Measurements from ENCODE around the gene ULBP1. TPM values are rescaled to one million over a fixed set of nuclear protein-coding genes. Genes with fewer than 3 reads are reported as not detected.
"Not testable (repeated sequence)": the region's sequence is repeated elsewhere in the genome, so short reads cannot be mapped to it uniquely, and the experiment has no call there.

Gene ULBP1
- total RNA-seq, 1 donor from 2014 or later, result 2.0 TPM

DNA sequence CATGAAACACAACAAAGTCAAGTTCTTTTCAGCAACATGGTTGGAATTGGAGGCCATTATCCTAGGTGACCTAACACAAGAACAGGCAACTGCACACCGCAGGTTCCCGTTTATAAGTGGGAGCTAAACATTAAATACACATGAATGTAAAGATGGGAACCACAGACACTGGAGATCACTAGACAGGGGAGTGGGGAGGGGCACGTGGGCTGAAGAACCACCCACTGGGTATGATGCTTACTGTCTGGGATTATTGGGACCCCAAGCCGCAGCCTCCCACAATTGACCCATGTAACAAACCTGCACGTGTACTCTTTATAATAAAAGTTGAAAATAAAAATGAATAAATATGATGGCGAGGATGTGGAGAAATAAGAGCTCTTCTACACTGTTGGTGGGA lies 32.2 kb upstream of the ULBP1 start:
- intact Hi-C loops (cut with micrococcal nuclease), result loop anchor here (10.0 kb wide), 2 partner anchors 223 to 1453 kb away; no protein-coding TSS in a partner anchor

DNA sequence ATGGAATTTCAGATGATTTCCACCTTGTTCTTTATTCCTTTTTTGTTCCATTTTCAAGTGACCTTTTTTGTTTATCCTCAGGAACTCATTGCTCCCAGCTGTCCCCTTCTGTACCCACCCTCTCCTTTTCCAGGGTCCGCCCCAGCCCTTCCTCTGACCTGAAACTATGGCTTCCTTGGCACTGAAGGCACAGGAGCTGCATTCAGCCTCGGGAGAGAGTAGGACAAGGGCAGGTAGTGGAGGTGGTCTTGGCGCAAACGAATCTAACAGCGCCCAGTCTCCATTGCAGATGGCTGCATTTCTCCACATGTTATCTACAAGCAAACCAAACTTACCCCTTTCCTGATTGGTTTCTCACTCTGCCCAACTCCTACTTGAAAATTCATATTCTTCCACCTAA lies 30.7 kb upstream of the ULBP1 start:
- intact Hi-C loops (cut with micrococcal nuclease), result loop anchor here (10.0 kb wide), 2 partner anchors 222 to 1452 kb away; no protein-coding TSS in a partner anchor

DNA sequence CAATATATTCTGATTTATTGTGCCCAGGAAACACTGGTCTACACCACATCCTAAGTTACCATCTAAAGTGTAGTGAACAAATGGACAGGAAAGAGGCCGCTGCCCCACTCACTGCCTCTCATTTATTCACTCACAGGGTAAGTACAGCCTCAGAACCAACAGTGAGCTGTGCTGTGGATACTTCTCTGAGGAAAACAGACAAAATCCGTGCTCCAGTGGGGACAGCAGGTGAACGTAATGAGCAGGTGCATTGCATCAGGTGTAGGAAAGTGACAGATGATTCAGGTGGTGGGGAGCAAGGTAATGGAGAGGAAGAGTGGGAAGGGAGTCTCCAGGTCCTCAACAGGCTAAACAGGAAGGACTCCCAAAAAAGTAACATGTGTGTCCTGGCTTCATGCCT lies 30.3 kb upstream of the ULBP1 start:
- intact Hi-C loops (cut with micrococcal nuclease), result loop anchor here (10.0 kb wide), 2 partner anchors 221 to 1451 kb away; no protein-coding TSS in a partner anchor

DNA sequence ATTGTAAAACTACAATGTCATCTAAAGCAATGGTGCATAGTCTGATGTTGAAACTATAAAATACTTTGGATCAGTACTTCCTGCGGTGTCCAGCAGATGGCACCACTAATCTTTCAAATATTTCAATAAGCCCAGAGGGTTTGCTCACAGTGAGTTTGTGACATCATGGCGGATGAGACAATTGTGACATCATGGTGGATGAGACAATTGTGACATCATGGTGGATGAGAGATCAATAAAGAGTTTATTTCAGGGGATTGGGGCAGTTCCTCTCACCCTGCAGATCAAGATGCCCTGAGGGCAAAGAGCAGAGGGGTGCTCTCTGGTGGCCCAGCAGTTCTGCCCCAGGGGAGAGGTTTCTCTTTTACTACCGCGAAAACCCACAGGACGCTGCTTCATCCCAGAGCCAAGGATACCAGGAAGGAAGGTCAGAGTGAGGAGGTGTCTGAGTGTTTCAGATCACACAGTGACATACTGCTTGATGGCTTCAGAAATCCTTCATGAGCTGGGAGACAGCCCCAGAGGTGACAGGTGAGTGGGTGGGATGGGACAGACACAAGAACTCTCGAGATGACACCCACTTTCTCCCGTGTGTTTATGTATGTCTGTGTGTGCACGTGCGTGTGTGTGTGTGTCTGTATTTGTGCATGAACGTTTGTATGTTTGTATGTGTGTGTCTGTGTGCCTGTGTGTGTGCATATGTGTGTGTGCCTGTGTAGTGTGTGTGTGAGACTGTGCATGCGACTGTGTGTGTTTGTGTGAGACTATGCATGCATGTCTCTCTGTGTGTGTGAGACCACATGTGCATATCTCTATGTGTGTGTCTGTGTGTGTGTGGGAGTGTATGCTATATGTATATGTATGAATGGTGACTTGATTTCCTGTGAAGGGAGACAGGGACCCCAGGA lies 29.2 kb upstream of the ULBP1 start:
- intact Hi-C loops (cut with micrococcal nuclease), result loop anchor here (1.0 to 10.0 kb wide), 9 partner anchors 71 to 1450 kb away; partner anchors contain the start of genes LATS1, NUP43, PCMT1 and ULBP3

DNA sequence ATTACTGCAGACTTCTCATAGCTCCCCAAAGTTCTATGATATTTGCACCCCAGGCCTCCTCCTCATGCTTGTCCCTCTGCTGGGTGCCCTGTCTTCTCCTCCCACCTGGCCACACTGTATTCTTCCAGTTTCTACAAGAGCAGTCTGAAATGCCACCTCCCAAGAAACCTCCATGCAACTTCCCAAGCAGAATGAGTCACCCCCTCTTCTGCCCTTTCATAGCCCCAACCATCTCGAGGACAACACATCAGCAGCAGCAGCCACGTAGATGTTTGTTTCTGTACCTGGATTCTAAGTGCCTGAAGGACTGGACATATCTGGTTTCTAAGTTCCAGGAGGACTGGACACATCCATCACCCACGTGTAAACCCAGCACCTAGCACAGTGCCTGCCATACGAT lies 28.5 kb upstream of the ULBP1 start:
- intact Hi-C loops (cut with micrococcal nuclease), result loop anchor here (2.0 to 10.0 kb wide), 4 partner anchors 188 to 1450 kb away; partner anchors contain the start of genes LATS1, NUP43 and PCMT1

DNA sequence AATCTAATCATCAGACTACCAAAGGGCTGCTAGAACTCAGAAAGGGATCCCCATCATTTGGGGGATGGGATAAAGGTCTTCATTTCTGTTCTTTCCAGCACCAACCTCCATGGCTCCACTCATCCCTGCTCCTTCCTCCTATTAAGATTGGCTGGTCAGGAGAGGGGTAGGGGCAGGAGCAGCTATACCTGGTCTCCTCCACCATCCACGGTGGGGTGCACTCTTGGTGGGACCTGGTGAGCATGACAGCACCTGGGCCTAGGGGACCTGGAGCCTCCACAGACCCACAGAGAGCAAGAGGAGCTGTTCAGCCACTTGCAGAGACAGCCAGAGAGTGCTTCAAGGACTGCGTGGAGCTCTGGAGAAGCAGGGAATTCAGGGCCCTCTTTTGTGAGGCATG lies 28.1 kb upstream of the ULBP1 start:
- intact Hi-C loops (cut with micrococcal nuclease), result loop anchor here (1.0 to 10.0 kb wide), 5 partner anchors 12 to 1449 kb away; partner anchors contain the start of genes LATS1, NUP43, PCMT1 and RAET1G

DNA sequence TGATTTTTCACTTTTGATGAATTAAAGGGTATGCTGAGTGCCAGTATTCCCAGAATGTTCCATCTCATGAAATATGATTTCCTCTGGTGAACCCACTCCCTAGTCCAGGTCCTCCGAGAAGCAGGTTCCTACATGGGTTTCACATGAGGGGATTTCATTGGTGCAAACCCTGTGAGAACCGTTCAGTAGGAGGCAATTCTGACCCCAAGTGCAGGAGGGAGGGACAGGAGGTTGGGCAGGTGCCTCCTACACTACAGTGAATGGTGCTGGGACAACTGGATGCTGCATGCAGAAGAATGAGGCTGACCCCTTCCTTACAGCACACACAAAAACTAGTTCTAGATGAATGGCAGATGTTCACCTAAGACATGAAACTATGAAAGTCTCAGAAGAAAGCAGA lies 27.0 kb upstream of the ULBP1 start:
- intact Hi-C loops (cut with micrococcal nuclease), result loop anchor here (1.0 to 10.0 kb wide), 4 partner anchors 13 to 1448 kb away; partner anchors contain the start of genes NUP43, PCMT1 and RAET1G

DNA sequence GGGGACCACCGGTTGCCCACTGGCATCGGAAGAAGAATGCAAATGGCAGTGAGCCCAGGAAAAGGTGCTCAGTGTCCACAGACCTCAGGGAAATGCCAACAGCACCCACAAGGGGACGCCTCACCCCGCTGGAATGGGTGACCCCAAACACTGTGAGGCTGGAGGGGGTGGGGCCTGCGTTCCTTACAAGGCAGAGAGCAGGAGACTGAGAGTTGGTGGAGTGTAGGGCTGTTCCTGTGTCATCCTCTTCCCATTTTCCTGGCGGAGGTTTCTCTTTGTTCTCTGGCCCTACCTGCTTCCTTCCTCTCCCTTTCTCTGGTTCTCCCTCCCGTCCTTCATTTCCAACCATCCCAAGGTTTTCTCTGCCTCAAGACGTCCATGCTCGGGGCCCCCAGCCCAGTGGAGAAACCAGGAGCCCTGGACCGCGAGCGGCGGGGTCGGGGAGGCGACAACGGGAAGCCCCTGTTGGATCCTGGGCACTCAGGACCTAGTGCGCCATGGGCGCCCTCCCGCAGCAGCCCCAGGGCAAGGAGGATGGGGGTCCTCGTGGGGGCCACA lies 25.7 kb upstream of the ULBP1 start:
- intact Hi-C loops (cut with micrococcal nuclease), result loop anchor here (5.0 to 10.0 kb wide), 3 partner anchors 191 to 1447 kb away; partner anchors contain the start of genes NUP43 and PCMT1

DNA sequence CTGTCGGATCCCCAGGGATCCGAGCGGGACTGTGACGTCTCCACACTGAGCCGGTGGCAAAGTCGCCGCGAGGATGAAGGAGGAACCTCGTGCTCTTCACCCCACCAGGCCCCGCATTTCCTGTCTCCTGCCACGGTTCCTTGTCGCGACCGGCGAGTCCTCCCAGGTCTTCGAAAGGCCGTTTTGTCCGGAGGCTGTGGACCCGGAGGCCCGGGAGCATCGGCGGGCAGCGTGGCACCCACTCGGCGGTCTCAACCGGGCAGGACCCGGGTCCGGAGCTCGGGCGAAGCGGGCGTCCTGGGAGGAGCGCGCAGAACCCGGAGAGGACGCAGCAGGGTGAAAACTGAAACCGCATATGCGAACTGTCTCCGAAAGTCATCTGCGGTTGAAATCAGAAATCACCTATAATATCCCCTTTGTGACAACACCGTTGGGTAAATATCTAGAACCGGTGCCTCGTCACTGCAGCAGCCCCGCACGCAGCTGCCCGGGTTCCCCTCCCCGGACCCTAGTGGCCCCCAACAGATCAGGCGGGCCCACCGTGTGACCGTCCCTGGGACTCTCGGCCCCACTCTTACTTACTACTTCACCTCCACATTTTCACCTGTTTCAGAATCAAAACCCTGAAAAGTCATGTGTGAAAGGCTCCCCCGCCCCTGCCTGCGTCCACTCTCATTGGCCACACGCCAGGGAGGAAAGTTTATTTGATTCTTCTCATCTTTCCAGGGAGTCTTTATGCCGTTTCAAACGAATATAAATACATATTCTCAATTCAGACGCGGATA lies 25.0 kb upstream of the ULBP1 start:
- intact Hi-C loops (cut with micrococcal nuclease), result loop anchor here (5.0 to 10.0 kb wide), 3 partner anchors 191 to 1446 kb away; partner anchors contain the start of genes NUP43 and PCMT1

DNA sequence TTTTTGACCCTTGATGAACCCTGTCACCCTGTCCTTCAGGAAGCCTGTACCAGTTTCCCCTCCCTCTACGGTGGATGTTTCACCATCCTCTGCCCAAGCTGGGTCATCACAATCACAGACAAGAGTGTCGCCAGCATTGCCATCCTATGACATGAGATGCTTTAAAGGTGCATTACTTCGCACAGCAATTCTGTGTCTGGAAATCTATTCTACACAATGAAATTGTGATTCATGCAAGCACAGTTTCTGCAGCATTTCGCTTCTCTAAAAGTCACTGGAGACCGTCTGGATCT lies 24.4 kb upstream of the ULBP1 start:
- intact Hi-C loops (cut with micrococcal nuclease), result loop anchor here (5.0 to 10.0 kb wide), 3 partner anchors 192 to 1445 kb away; partner anchors contain the start of genes NUP43 and PCMT1

DNA sequence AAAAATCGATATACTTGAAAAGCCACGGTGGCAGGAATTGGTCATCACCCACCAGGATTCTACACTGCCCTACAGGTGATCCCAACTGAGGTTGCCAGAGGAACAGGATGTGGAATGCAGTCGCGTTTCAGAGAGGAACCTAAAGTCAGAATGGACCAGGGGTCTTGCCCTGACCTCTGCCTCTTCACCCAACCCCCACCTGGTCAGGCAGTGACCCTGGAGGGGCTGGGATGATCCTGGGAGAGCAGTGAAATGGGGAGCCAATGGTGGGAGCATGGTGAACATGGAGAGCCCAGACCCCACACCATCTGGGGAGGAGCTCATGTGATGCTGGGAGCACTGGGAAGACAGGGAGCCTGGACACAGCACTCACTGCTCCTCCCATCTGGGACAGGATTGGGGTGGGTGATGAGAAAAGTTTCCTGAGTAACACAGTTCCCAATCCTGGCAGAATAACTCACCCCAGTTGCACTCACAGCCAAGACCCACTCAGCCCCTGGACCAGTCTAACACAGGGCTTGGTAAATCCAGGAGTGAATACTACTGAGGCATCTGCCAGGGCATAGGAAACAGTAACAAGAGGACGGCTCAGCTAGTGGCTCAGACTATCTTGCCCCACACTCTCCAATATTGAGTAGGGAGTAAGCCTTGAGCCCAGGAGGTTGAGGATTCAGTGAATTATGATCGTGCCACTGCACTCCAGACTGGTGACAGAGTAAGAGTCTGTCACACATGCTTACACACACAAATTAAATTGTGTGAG lies 23.7 kb upstream of the ULBP1 start:
- intact Hi-C loops (cut with micrococcal nuclease), result loop anchor here (5.0 to 10.0 kb wide), 4 partner anchors 193 to 1445 kb away; partner anchors contain the start of genes NUP43, PCMT1 and PPIL4

DNA sequence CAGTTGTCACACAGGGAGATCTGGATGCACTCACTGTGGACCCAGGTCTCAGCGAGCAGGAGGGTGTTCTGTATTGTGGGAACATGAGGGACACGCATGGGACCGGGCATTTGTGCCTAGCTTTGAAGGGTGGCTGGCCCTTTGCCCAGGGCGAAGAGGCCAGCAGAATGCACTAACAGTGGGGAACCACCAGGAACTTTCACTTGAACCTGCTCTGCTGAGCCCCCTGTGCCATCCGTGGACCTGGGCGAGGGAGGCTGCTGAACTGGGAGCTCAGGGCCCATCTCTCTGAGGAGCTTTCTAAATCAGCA lies 23.1 kb upstream of the ULBP1 start:
- intact Hi-C loops (cut with micrococcal nuclease), result loop anchor here (5.0 kb wide), 1 partner anchor 393 kb away; the partner anchor contains the start of gene PPIL4

DNA sequence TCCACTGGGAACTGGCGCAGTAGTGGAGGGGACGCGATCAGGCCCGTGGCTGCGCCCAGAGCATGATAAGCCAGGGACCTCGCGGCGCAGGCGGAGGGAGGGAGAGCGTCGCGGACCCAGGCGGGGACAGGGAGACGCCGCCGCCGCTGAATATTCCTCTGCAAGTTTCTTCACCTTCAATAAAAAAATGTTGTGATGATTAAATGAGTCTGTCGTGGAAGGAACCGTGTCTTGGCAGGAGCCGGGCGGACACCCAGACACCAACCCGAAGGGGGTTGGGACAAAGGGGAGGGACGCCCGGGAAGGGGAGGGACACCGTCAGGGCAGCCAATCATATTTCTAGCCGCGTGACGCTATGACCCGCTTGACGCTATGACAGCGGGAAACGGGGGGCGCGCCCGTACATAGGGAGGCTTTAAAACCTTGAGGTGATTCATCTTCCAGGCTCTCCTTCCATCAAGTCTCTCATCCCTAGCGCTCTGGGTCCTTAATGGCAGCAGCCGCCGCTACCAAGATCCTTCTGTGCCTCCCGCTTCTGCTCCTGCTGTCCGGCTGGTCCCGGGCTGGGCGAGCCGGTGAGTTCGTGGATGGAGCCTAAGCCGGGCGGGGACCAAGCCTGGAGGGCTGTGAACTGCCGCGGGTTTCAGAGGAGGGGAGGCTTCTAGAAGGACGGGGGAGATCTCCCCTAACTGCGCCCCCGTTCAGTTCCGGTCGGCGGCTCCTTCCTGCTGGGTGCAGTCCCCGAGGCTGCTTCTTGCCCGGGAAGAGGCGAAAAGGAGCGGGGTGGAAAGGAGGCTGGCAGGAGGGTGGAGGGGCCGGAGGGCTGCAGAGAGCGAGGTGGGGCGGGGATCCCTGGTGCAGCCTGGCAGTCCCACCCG lies 21.9 kb upstream of the ULBP1 start, which contains the start of gene ULBP2:
Gene ULBP2 (plus strand): TSS at position 432 of the 878 bp plus-strand sequence. CDS start 59 bp downstream, at position 491.
- intact Hi-C loops (cut with micrococcal nuclease), result loop anchor here (1.0 to 5.0 kb wide), 3 partner anchors 21 to 395 kb away; partner anchors contain the start of genes PPIL4 and ULBP1

DNA sequence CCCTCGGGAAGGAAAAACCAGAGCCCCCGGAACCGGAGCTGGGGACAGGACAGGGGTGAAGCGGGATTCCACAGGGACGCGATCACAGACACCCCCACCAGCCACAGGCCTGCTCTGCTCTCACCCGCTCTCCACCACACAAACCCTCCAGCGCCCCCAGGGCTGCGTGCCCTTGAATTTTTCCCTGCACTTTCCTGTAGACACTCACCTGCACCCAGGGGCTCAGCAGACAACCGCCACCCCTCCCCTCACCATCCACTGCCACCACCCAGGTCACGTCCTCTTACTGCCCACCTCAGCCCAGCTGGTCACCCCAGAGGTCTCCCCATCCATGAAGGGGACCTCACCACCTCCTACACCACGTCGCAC lies 21.3 kb upstream of the ULBP1 start:
- intact Hi-C loops (cut with micrococcal nuclease), result loop anchor here (5.0 kb wide), 1 partner anchor 395 kb away; the partner anchor contains the start of gene PPIL4

DNA sequence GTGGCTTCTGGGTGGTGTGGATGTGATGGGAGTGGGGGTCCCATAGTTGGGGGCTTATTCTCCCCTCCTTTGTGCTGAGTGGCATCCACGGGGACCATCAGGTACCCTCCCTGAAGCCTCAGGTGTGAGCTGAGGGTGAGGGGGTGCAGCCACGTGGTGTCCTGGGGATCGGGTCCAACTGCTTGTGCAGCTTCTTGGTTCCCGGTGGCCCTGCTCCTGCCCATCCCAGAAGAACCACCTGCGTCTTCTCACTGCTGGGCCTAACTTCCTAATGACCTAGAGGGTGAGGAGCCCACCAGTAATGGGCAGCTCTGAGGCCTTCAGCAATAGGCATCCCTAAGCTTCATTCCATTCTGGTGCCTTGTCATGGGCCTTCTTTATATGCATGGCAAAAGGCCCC lies 20.4 kb upstream of the ULBP1 start:
- intact Hi-C loops (cut with micrococcal nuclease), result loop anchor here (5.0 kb wide), 1 partner anchor 396 kb away; the partner anchor contains the start of gene PPIL4

DNA sequence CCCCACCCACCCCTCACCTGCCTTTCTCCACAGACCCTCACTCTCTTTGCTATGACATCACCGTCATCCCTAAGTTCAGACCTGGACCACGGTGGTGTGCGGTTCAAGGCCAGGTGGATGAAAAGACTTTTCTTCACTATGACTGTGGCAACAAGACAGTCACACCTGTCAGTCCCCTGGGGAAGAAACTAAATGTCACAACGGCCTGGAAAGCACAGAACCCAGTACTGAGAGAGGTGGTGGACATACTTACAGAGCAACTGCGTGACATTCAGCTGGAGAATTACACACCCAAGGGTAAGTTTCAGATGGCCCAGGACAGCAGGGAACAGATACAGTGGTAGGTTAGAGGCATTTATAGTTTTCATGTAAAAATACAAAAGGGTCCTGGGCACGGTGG lies 18.5 kb upstream of the ULBP1 start:
- intact Hi-C loops (cut with micrococcal nuclease), result not testable (repeated sequence)

DNA sequence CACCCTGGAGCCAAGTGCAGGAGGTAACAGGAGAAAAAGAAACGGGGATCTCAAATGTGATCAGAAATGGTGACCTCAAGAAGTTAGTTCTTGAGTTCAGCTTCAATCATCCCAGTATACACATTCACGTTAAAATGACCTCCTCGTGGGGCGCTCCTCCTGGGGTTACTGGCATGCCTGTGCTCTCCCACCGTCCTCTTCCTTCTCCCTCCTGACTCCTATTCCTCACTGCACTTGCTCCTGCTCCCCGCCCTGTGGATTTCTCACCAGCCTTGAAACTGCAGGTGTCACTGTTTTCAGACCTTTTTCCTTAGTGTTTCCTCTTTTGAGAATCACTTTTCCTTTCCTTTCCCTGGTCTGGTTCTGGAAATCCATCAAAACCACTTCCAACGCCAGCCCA lies 17.1 kb upstream of the ULBP1 start:
- intact Hi-C loops (cut with micrococcal nuclease), result not testable (repeated sequence)

DNA sequence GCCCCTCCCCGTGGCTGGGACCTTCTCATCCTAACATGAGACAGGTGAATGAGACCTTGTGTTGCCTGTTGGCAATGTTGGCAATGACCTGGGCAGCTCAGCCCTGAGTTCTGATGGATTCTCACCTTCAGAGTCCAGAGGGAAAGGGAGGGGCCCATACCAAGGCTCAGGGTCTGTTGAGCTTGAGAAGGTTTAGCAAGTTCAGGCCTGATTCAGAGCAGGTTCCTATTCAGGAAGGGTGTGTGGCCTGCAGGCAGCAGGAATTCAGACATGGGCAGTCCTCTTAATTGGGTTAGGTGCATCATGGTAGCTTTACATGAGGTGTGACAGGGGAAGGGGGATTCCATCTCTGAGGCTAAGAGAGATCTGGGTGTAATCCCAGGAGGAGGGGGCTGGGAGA lies 16.2 kb upstream of the ULBP1 start:
- intact Hi-C loops (cut with micrococcal nuclease), result not testable (repeated sequence)

DNA sequence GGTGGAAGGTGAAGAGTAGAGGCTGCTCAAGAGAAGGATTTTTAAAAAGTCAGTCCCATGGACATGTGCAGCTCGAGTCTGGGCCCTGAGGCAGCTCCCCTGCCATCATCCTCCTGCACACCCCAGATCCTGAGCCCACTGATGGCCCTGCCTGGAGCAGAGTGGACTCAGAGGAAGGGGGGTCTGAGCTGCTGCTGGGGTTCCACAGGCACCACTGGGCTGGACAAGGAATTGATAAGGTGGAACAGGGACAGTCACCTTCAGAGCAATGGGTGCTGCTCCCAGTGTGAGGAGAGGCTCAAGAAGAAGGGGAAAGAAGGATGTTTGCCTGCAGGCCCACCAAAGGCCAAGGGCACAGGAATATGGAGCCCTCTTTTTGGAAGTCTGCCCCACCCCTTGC lies 15.7 kb upstream of the ULBP1 start:
- intact Hi-C loops (cut with micrococcal nuclease), result no loop called here

Data from T-helper 1 cell treated with Interleukin-12 subunit alpha and Interleukin-12 subunit beta and Interleukin-4 antibody, amounts not matched to agents 30 ng/mL and 1 ng/mL, for 36 hours (primary cell).